HG02973 (cell line): ENCODE results near the gene MAPK1.
"Not testable (repeated sequence)": the region's sequence is repeated elsewhere in the genome, so short reads cannot be mapped to it uniquely, and the experiment has no call there.

Experiments
- ATAC-seq: cut with Tn5 transposase; IDR thresholded peaks from one replicate; pipeline ENCODE4 v1.9.1; 2021; ENCODE audit warnings: moderate library complexity; ENCODE audit not compliant: unreplicated experiment

The MAPK1 gene

GRCh38 chr22:21823740-21824444 lies 43.6 kb downstream of the MAPK1 start:
- no peak for ATAC-seq

GRCh38 chr22:21819183-21819770 lies 48.2 kb downstream of the MAPK1 start:
- ATAC-seq, result no peak

DNA sequence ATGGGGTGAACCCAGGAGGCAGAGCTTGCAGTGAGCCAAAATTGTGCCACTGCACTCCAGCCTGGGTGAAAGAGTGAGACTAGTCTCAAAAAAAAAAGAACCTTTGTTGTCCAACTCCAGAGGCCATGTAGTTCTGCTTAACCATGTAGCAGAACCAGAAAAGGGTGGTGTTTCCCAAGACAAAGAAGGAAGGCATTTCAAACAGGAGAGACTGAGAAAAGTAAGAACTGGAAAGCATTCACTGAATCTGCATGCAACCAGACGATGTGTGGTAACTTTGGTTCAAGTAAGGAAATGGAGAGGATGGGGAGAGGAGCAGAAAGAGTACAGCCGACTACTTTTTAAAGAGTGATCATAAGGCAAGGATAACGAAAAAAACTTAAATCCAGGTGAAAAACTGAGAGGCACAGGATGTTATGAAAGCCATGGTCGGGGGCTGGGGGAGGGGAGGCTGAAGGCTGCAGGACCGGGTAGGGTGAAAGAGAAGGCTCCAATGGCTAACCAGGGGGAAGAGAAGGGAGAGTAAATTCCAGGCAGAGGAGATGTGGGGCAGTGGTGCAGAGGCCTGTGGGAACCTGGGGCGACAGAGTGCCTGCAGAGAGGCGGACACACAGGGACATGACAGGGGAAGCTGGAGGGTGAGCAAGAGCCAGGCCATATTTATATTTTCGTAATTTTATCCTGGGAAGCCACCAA lies 48.8 kb downstream of the MAPK1 start:
- no peak for ATAC-seq

GRCh38 chr22:21817497-21817853 lies 50.0 kb downstream of the MAPK1 start:
- not testable (repeated sequence) for ATAC-seq

- ATAC-seq, result peak; percentile 78
Measured at GRCh38 chr22:21816787-21817496, 50.5 kb downstream of the MAPK1 start.

- ATAC-seq, result no peak
Measured at GRCh38 chr22:21816472-21816786, 51.0 kb downstream of the MAPK1 start.

DNA sequence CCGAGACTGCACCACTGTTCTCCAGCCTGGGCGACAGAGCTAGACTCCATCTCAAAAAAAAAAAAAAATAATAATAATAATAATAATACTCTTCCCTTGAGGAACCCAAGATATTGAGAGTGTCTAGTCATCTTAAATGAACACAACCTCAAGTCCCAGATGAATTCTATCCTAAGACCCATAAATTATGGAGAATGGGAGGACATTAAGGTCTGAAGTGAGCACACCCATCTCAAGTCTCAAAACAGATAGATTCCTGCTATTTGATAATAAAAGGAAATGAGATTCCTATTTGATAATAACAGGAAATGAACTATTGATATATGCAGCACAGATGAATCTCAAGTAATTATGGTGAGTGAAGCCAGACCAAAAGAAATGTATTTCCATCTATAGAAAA lies 51.5 kb downstream of the MAPK1 start:
- ATAC-seq, result no peak

DNA sequence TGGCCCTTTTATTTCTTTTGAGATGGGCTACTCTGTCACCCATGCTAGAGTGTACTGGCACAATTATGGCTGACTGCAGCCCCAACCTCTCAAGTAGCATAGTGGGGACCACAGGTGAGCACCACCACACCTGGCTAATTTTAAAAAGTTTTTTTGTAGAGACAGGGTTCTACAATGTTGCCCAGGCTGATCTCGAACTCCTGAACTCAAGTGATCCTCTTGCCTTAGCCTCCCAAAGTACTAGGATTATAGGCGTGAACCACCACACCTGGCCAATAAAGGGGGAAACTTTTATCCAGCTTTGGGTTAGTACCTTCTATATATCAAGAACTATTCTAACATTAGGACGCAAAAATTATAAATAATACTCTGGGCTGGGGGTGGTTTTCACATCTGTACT lies 52.1 kb downstream of the MAPK1 start:
- ATAC-seq, result no peak

GRCh38 chr22:21811982-21812381 lies 55.5 kb downstream of the MAPK1 start:
- ATAC-seq, result no peak

GRCh38 chr22:21807544-21808529 lies 59.6 kb downstream of the MAPK1 start:
- ATAC-seq, result no peak

GRCh38 chr22:21805325-21805724 lies 62.1 kb downstream of the MAPK1 start:
- ATAC-seq, result not testable (repeated sequence)

DNA sequence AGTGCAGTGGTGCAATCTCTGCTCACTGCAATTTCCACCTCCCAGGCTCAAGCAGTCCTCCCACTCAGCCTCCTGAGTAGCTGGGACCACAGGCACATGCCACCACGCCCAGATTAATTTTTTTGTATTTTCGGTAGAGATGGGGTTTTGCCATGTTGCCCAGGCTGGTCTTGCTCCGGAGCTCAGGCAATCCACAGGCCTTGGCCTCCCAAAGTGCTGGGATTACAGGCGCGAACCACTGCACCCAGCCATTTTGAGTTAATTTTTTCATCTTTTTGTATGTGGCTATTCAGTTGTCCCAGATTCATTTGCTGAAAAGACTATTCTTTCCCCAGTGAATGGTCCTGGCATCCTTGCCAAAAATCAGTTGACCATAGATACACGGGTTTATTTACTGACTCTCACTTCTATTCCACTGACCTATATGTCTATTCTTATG lies 63.6 kb downstream of the MAPK1 start:
- no peak for ATAC-seq

DNA sequence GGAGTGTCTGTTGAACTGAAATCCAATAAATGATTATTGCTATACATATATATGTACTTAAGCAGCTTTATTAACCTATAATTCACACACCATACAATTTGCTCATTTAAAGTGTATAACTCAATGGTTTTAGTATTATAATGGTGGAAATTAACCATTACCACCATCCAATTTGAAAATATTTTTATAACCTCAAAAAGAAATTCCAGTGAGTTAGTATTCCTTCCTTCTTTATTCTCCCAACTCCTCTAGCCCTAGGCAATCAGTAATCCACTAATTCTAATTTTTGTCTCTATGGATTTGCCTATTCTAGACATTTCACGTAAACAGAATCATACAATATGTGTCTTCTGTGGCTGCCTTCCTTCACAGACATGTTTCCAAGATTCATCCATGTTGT lies 64.8 kb downstream of the MAPK1 start:
- no peak for ATAC-seq

DNA sequence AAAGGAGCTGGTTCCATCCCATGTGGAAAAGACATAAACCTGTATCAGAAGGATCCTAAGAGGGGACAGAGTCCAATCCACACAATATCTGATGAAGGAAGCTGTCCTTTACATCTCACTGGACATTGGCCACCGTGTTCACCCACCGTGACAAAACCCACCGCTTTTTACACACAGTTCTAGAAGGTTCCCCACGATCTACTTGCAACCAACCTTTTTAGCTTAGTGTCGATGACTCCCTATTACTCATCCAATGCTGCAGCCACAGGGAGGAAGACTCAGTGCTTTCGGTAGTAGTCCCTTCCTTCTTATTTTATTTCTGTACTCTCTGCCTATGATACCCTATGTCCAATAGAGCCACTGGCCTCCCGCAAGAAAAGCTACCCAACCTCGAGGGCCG lies 65.4 kb downstream of the MAPK1 start:
- no peak for ATAC-seq

DNA sequence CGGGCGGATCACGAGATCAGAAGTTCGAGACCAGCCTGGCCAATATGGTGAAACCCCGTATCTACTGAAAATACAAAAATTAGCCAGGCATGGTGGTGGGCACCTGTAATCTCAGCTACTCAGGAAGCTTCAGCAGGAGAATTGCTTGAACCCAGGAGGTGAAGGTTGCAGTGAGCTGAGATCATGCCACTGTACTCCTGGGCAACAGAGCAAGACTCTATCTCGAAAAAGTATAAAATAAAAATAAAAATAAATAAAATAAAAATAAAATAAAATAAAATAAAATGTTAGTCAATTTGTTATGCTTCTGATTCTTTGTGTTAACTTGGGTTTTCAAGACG lies 66.2 kb downstream of the MAPK1 start:
- not testable (repeated sequence) for ATAC-seq

GRCh38 chr22:21800552-21801303 lies 66.7 kb downstream of the MAPK1 start:
- no peak for ATAC-seq

- no peak for ATAC-seq
Measured at GRCh38 chr22:21797444-21798221, 69.8 kb downstream of the MAPK1 start.

DNA sequence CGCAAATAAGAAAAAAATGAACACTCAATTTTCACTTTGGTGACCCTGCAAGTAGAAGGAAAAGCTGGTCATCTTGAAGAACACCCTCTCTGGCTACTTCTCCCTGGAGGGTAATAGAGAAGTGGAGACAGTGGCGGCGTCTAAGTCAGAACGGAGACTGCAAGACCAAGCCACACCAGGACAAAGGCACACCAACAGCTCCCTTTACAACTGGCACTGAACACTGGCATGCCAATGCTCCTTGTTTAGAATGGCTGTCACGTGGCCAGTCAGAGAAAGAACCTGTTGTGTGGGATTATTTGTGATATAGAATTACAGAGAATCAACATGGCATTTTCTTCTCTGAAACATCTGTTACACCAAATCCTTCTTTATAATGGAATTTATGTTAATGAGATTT lies 70.6 kb downstream of the MAPK1 start:
- no peak for ATAC-seq

GRCh38 chr22:21796231-21796630 lies 71.2 kb downstream of the MAPK1 start:
- no peak for ATAC-seq
